Mesothelial cell of epicardium (in vitro differentiated cells): ENCODE data around the gene C4orf50. TPM values are rescaled to one million over a fixed set of nuclear protein-coding genes. Genes with fewer than 3 reads are reported as not detected.

Experiments
- DNase-seq, 2 experiments: peaks; one replicate each; pipeline ENCODE4 v3.0.0; 2021; ENCODE audit warnings: low spot score in 2 of 2; ENCODE audit not compliant: unreplicated experiment in 2 of 2
- H3K27ac Mint-ChIP-seq: 2 replicates; pipeline ENCODE4 v1.8.0; 2021; ENCODE audit warnings: mixed read lengths
- H3K27me3 Mint-ChIP-seq: 2 replicates; pipeline ENCODE4 v1.8.0; 2021; ENCODE audit warnings: low read depth, mixed read lengths
- H3K36me3 Mint-ChIP-seq: 2 replicates; pipeline ENCODE4 v1.8.0; 2021; ENCODE audit warnings: mixed read lengths
- H3K4me1 Mint-ChIP-seq: 2 replicates; pipeline ENCODE4 v1.8.0; 2021; ENCODE audit warnings: mixed read lengths
- H3K4me3 Mint-ChIP-seq: 2 replicates; pipeline ENCODE4 v1.8.0; 2021; ENCODE audit warnings: mild to moderate bottlenecking, moderate library complexity, mixed read lengths
- H3K9me3 Mint-ChIP-seq: 2 replicates; pipeline ENCODE4 v1.8.0; 2021; ENCODE audit warnings: mixed read lengths
- total RNA-seq: library from RNA; stranded (reverse); gene quantifications from 3 replicates; pipeline ENCODE4 v1.2.1, GENCODE V29; 2021
- TF ChIP-seq, protein P1 (sequence below): fragments of 200-600 bp; sonication (generic); IDR thresholded peaks from one replicate; pipeline ENCODE4 v1.5.0; 2021; ENCODE audit warnings: antibody characterized with exemption; ENCODE audit not compliant: unreplicated experiment

C4orf50 gene
- total RNA-seq, 1 donor from 2014 or later = 0.04 TPM

DNA sequence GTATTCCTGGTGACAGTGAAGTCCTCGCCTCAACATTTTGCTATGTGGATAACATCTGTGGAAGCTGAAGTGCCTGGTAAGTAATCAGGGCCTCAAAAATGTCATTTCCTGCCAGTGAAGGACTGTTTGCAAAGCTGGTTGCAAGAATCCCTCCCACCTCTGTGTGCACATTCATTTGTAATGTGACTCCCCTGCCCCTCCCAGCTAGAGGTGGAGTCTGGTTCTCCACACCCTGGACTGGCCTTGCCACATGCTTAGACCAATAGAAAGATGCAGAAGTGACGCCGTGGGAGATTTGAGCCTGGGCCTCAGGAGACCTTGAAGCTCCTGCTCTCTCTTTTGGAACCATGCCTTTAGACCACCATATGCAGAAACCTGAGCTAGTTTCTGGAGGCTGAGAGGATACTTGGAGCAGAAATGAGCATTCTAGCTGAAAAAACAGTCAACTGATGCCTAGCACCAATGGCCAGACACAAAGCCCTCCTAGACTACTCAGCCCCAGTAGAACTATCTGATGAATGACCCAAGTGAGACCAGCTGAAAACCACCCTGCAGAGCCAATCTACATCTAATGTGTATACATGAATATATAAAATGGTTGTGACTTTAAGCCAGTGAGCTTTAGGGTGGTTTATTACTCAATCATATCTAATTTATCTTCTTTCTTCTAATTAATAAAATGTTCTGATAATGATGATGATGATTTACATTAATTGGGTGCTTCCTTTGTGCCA, 77.6 kb downstream of the C4orf50 start:
- H3K9me3 Mint-ChIP-seq = peaks cover 4% of the 10 kb centered on the region
- H3K27me3 Mint-ChIP-seq = peaks cover 25% of the 10 kb centered on the region
- peaks cover 8% of the 10 kb centered on the region for H3K4me1 Mint-ChIP-seq
- H3K36me3 Mint-ChIP-seq = no peaks in the 10 kb centered on the region
- H3K4me3 Mint-ChIP-seq = no peak overlapping the region
- H3K27ac Mint-ChIP-seq = no peak overlapping the region
- no peak for DNase-seq
- TF ChIP-seq, protein P1, sequence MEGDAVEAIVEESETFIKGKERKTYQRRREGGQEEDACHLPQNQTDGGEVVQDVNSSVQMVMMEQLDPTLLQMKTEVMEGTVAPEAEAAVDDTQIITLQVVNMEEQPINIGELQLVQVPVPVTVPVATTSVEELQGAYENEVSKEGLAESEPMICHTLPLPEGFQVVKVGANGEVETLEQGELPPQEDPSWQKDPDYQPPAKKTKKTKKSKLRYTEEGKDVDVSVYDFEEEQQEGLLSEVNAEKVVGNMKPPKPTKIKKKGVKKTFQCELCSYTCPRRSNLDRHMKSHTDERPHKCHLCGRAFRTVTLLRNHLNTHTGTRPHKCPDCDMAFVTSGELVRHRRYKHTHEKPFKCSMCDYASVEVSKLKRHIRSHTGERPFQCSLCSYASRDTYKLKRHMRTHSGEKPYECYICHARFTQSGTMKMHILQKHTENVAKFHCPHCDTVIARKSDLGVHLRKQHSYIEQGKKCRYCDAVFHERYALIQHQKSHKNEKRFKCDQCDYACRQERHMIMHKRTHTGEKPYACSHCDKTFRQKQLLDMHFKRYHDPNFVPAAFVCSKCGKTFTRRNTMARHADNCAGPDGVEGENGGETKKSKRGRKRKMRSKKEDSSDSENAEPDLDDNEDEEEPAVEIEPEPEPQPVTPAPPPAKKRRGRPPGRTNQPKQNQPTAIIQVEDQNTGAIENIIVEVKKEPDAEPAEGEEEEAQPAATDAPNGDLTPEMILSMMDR = no peak

DNA sequence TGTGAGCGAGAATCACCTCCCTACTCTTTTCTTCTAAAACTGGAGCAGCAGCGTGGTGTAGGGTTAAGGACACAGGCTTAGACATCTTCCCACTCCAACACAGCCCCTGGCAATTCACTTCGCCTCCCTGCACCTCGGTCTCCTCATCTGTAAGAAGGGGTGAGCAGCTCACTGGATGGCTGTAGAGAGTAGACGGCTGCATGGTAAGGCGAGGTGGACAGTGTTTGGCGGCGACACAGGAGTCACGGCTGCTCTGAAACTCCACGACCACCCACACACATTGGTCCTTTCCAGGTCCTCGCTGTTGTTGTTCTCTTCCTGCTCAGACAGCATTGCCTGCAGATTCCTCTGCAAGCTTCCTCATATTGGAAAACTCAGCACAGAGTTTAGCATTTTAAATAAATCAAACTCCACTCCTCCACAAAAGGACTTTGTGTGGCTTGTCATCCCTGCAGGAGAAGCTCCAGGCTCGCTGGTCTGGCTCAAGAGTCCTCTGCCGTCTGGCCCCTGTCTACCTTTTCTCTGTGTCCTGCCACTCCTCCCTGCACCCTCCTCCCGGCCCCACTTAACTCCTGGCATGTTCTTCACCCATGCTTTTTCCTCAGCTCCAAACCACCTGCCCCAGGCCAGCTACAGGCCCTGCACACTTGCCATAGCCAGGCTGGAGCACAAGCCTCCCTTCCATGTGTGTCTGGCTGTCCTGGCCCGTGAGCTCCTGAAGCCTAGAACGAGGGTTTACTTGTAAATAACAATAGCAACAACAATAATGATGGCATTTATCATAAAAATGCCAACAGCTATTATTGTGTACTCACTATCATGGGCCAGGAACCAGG, 84.0 kb downstream of the C4orf50 start:
- Mint-ChIP-seq H3K27ac (no peak overlapping the region), H3K27me3 (peaks cover 70% of the 10 kb centered on the region), H3K4me3 (no peak overlapping the region), H3K4me1 (no peaks in the 10 kb centered on the region), H3K9me3 (no peaks in the 10 kb centered on the region), H3K36me3 (no peaks in the 10 kb centered on the region)
- DNase-seq = no peak
- TF ChIP-seq, protein P1 = no peak

DNA sequence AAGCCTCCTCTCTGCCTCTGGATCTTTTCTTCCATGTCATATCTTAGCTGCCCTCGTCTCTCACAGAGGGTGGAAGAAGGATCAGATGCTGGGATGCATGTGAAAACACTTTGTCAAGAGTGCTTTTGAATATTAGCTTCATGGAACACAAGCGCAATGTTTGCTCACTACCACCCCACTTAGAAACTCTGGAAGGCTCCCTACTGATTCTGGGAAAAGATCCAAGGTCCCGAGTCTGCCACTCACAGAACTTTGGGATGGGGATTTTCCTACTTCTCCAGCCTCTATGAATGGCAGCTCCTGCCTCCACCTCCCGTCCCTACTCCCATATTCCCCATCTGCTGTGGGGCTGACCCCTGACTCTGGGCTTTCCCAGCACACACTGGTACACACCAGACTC, 85.1 kb downstream of the C4orf50 start:
- TF ChIP-seq, protein P1 = no peak
- H3K4me3 Mint-ChIP-seq = no peak overlapping the region
- H3K27me3 Mint-ChIP-seq = peaks cover 80% of the 10 kb centered on the region
- H3K36me3 Mint-ChIP-seq = no peaks in the 10 kb centered on the region
- no peaks in the 10 kb centered on the region for H3K4me1 Mint-ChIP-seq
- DNase-seq = no peak
- no peaks in the 10 kb centered on the region for H3K9me3 Mint-ChIP-seq
- no peak overlapping the region for H3K27ac Mint-ChIP-seq

DNA sequence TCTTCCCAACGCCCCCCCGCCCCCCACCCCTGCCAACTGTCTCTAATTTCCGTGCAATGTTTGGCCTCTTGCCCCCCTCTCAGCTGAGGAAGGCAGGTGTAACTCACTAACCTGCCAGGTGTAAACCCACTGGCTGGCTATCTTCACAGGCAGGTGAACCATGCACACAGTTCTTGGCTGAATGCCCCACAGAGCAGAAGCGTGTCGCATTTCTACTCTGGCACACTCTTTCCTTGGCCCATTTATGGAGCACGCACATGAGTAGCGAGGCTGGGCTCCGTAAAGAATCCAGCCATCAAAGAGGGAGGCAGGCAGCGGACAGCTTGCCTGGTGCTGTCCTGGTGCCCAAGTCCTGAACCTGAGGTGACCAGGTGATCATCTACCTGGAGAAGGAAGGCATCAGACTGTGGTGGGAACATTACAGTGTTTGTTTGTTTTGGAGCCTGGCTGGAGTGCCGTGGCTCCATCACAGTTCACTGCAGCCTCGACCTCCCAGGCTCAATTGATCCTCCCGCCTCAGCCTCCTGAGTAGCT, 86.1 kb downstream of the C4orf50 start:
- H3K9me3 Mint-ChIP-seq = no peaks in the 10 kb centered on the region
- peaks cover 84% of the 10 kb centered on the region for H3K27me3 Mint-ChIP-seq
- no peak for DNase-seq
- H3K27ac Mint-ChIP-seq = no peak overlapping the region
- TF ChIP-seq, protein P1 = no peak
- H3K4me3 Mint-ChIP-seq = no peak overlapping the region
- no peaks in the 10 kb centered on the region for H3K36me3 Mint-ChIP-seq
- no peaks in the 10 kb centered on the region for H3K4me1 Mint-ChIP-seq

DNA sequence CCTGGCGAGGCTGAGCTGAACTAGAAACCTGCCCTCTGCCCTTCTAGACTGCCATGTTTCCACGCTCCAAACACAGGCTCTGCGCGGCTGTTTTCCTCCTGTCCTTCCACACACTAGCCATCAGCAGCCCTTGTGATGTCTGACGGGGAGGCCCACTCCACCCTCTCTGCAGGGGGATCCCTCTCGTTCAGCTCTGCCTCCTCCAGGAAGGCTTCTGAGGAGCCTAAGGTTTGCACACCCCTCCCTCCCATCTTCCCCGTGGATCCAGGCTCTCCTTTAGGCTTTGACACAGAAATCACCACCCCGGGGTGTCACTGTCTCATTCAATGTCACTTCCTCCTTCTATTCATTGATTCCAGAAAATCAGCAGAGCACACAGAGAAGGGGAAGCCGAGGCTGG, 86.7 kb downstream of the C4orf50 start:
- Mint-ChIP-seq H3K4me1 (no peaks in the 10 kb centered on the region), H3K36me3 (no peaks in the 10 kb centered on the region), H3K27me3 (peaks cover 83% of the 10 kb centered on the region), H3K4me3 (no peak overlapping the region), H3K27ac (no peak overlapping the region), H3K9me3 (no peaks in the 10 kb centered on the region)
- TF ChIP-seq, protein P1 = no peak
- DNase-seq = no peak
